Endothelial cell of umbilical vein (primary cell): ENCODE data around the gene CEP63. TPM values are rescaled to one million over a fixed set of nuclear protein-coding genes. Genes with fewer than 3 reads are reported as not detected.

Experiments
- BruUV-seq: library from RNA; stranded (reverse); fragments of 400-500 nt; replicated peaks from 2 replicates; lab custom pipeline; 2021; lab: Mats Ljungman, UMichigan
- CTCF ChIA-PET: fragments of 300-600, 350-600 bp; sonication (Branson Sonifier 250); formaldehyde crosslinking; loops from one replicate; lab custom pipeline; 2021; ENCODE audit warnings: antibody characterized with exemption, inconsistent platforms; lab: Charles Lee
- POLR2A ChIA-PET: fragments of 300-600, 350-600 bp; sonication (Branson Sonifier 250); formaldehyde crosslinking; loops from one replicate; lab custom pipeline; 2021; ENCODE audit warnings: antibody characterized with exemption, inconsistent platforms; lab: Charles Lee
- DNase-seq: peaks from one replicate; pipeline ENCODE4 v3.0.0-alpha.2; 2011; ENCODE audit warnings: low read depth, low spot score
- FAIRE-seq: peaks from 2 replicates; lab custom pipeline; 2011; peaks lifted over from hg19 to GRCh38; lab: Jason Lieb, UNC
- H2AFZ ChIP-seq: 2 replicates; pipeline ENCODE4 v1.6.0; 2012; ENCODE audit warnings: low read depth, low read length, control low read depth, inconsistent platforms
- H3K27ac ChIP-seq: 2 replicates; pipeline ENCODE4 v1.5.1; 2011; ENCODE audit warnings: low read depth, mild to moderate bottlenecking, control low read depth, low read length, moderate library complexity; ENCODE audit not compliant: insufficient read depth
- H3K27me3 ChIP-seq, 2 experiments: 2 replicates each; pipeline versions ENCODE4 v1.6.0 to v1.6.1; 2011; ENCODE audit warnings: low read length in 2 of 2, mixed read lengths in 1 of 2; ENCODE audit not compliant: control insufficient read depth in 2 of 2, insufficient read depth in 2 of 2
- H3K36me3 ChIP-seq, 2 experiments: 2 replicates in 1 of 2; 3 replicates in 1 of 2; pipeline ENCODE4 v1.5.1; 2011; ENCODE audit warnings: low read length in 2 of 2, mild to moderate bottlenecking in 1 of 2, moderate library complexity in 1 of 2; ENCODE audit not compliant: control insufficient read depth in 2 of 2, insufficient read depth in 2 of 2; ENCODE audit errors: extremely low read depth in 1 of 2
- H3K4me1 ChIP-seq: 3 replicates; pipeline ENCODE4 v1.5.1; 2011; ENCODE audit warnings: mild to moderate bottlenecking, low read length; ENCODE audit not compliant: control insufficient read depth, insufficient read depth; ENCODE audit errors: extremely low read depth
- H3K4me2 ChIP-seq: 2 replicates; pipeline ENCODE4 v1.6.1; 2011; ENCODE audit warnings: low read length, control low read depth, mixed read lengths; ENCODE audit not compliant: insufficient read depth
- H3K4me3 ChIP-seq, 3 experiments: fragments of 200-600 bp in 1 of 3; sonication (generic), shearing (Covaris generic) in 1 of 3; replicated peaks in 1 of 3; 2 replicates each; pipeline ENCODE4 v1.5.1; 2011 to 2016; ENCODE audit warnings: control low read depth in 3 of 3, low read length in 3 of 3, mild to moderate bottlenecking in 2 of 3, inconsistent platforms in 1 of 3, low read depth in 1 of 3, moderate library complexity in 1 of 3; ENCODE audit not compliant: insufficient read depth in 1 of 3
- H3K79me2 ChIP-seq: 2 replicates; pipeline ENCODE4 v1.6.0; 2012; ENCODE audit warnings: low read length, inconsistent platforms; ENCODE audit not compliant: control insufficient read depth, insufficient read depth
- H3K9ac ChIP-seq: replicated peaks from 2 replicates; pipeline ENCODE3; 2011; ENCODE audit warnings: low read length, control low read depth; ENCODE audit not compliant: insufficient read depth; ENCODE audit errors: extremely low read depth
- H3K9me1 ChIP-seq: replicated peaks from 3 replicates; pipeline ENCODE4 v1.6.0; 2011; ENCODE audit warnings: mild to moderate bottlenecking, low read length; ENCODE audit not compliant: control insufficient read depth, insufficient read depth; ENCODE audit errors: extremely low read depth
- H3K9me3 ChIP-seq: replicated peaks from 2 replicates; pipeline ENCODE4 v1.5.1; 2012; ENCODE audit warnings: low read length, inconsistent platforms; ENCODE audit not compliant: control insufficient read depth, insufficient read depth
- H4K20me1 ChIP-seq: replicated peaks from 2 replicates; pipeline ENCODE3; 2011; ENCODE audit warnings: mild to moderate bottlenecking, low read length; ENCODE audit not compliant: control insufficient read depth, insufficient read depth; ENCODE audit errors: extremely low read depth
- CTCF ChIP-seq, 2 donors: IDR thresholded peaks; 1 replicate in 1 of 2; 2 replicates in 1 of 2; pipeline ENCODE4 v1.5.1; 2011; ENCODE audit warnings: low read length in 2 of 2, mild to moderate bottlenecking in 2 of 2, moderate library complexity in 2 of 2, control low read depth in 1 of 2, inconsistent platforms in 1 of 2, low read depth in 1 of 2; ENCODE audit not compliant: insufficient read depth in 1 of 2; ENCODE audit errors: extremely low read depth in 1 of 2
- MYC ChIP-seq: IDR thresholded peaks from one replicate; pipeline ENCODE4 v1.6.1; 2011; ENCODE audit warnings: mild to moderate bottlenecking, low read depth, low read length
- POLR2A ChIP-seq: IDR thresholded peaks from 2 replicates; pipeline ENCODE4 v1.6.1; 2012; ENCODE audit warnings: low read depth, mild to moderate bottlenecking, control low read depth, low read length
- dilution Hi-C: fragments of 300-500 bp; cut with MboI; formaldehyde crosslinking; loops from one replicate; pipeline ENCODE4 v1.15.0; 2019; ENCODE audit warnings: low sequenced_read_pairs; ENCODE audit not compliant: extremely low pct_ligation_motif_present
- intact Hi-C: fragments of 100-400 bp; cut with micrococcal nuclease; formaldehyde crosslinking; loops from one replicate; pipeline ENCODE4 v1.10.0; 2022
- polyA plus RNA-seq, 4 experiments: library from polyadenylated mRNA; depleted of rRNA in 3 of 4; stranded (reverse) in 3 of 4; unstranded in 1 of 4; fragments of >200 nt; gene quantifications; 2 replicates each; pipeline versions ENCODE4 v1.2.1 to v1.2.3, GENCODE V29; 2011 to 2012; ENCODE audit warnings: missing spikeins in 1 of 4
- total RNA-seq: library from RNA; stranded (reverse); gene quantifications from 2 replicates; pipeline ENCODE4 v1.2.3, GENCODE V29; 2021
- TF ChIP-seq, protein P1 (sequence below): IDR thresholded peaks from 2 replicates; pipeline ENCODE4 v1.6.1; 2011; ENCODE audit not compliant: insufficient read depth, insufficient read length

The CEP63 gene
- total and polyA plus RNA-seq, 2 donors (not counting 3 experiments of a cell fraction or from before 2014, with no cell fraction given) = 5.7 to 29.4 TPM

DNA sequence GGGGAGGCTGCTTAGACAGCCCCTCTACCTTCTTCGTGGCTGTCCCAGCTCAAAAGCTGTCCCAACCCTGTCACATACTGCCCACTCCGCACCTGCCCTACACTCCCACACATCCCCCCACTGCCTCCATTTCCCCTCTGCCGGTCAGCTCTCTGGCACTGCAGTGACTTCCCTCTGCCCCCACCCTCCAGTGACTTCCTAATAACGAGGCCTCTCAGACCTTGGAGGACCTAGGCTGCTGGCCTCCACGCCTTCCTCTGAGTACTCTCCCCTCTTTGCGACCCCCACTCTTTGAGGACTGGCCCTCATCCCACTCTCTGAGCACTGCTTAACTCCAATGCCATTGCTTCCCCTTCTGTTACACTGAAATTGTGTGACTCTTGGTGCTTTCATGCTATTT, 119.7 kb downstream of the CEP63 start:
- no peaks in the 10 kb centered on the region for H3K36me3 ChIP-seq
- H3K27me3 ChIP-seq = no peaks in the 10 kb centered on the region
- no TSS peak for BruUV-seq
- no peaks in the 10 kb centered on the region for H3K9me1 ChIP-seq
- no peak for FAIRE-seq
- no peak for TF ChIP-seq POLR2A
- no peak for TF ChIP-seq MYC
- no peak for TF ChIP-seq CTCF (IDR thresholded peaks at IDR 0.05; ENCODE audit: extremely low read depth in 1 of 2, insufficient read depth in 1 of 2, low read depth in 1 of 2, low read length in 2 of 2)
- TF ChIP-seq, protein P1, sequence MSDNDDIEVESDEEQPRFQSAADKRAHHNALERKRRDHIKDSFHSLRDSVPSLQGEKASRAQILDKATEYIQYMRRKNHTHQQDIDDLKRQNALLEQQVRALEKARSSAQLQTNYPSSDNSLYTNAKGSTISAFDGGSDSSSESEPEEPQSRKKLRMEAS = no peak
- no peak overlapping the region for H3K27ac ChIP-seq
- dilution Hi-C loops = no loop called here
- H3K4me1 ChIP-seq = no peaks in the 10 kb centered on the region
- intact Hi-C loops = no loop called here
- no peak overlapping the region for H2AFZ ChIP-seq
- POLR2A ChIA-PET = no interaction called here
- H4K20me1 ChIP-seq = no peaks in the 10 kb centered on the region
- DNase-seq = no peak
- no peak overlapping the region for H3K9ac ChIP-seq
- no peak overlapping the region for H3K4me3 ChIP-seq
- no peaks in the 10 kb centered on the region for H3K79me2 ChIP-seq
- CTCF ChIA-PET = interaction anchor here (1.2 kb wide), 1 partner anchor 189 kb away, joined by 5 read pairs; the partner anchor contains the start of gene EPHB1
- H3K9me3 ChIP-seq = no peaks in the 10 kb centered on the region
- no peak overlapping the region for H3K4me2 ChIP-seq
